BJ (cell line): Measurements from ENCODE around the gene CYTH3. TPM values are rescaled to one million over a fixed set of nuclear protein-coding genes. Genes with fewer than 3 reads are reported as not detected.

Source experiments
- CTCF ChIA-PET: fragments of 350-600 bp; formaldehyde crosslinking; extraction: SDS; loops from one replicate; lab custom pipeline; 2021; ENCODE audit warnings: antibody characterized with exemption, inconsistent platforms; lab: Yijun Ruan, JAX
- POLR2A ChIA-PET: fragments of 300-600 bp; sonication (Branson Sonifier 250); formaldehyde crosslinking; extraction: SDS; loops from one replicate; lab custom pipeline; 2021; ENCODE audit warnings: antibody characterized with exemption; lab: Charles Lee
- DNase-seq: peaks from one replicate; pipeline ENCODE4 v3.0.0-alpha.2; 2011; ENCODE audit warnings: low read depth
- H3K27me3 ChIP-seq: 2 replicates; pipeline ENCODE4 v1.6.0; 2011; ENCODE audit warnings: low read length; ENCODE audit not compliant: control insufficient read depth, insufficient read depth
- H3K36me3 ChIP-seq: 2 replicates; pipeline ENCODE4 v1.5.1; 2011; ENCODE audit warnings: low read length; ENCODE audit not compliant: control insufficient read depth, insufficient read depth
- H3K4me3 ChIP-seq: 2 replicates; pipeline ENCODE4 v1.5.1; 2011; ENCODE audit warnings: low read depth, mild to moderate bottlenecking, control low read depth, low read length
- CTCF ChIP-seq: IDR thresholded peaks from 2 replicates; pipeline ENCODE4 v1.5.1; 2011; ENCODE audit warnings: low read depth, mild to moderate bottlenecking, control low read depth, inconsistent platforms, low read length, moderate library complexity; ENCODE audit not compliant: insufficient read depth
- polyA plus RNA-seq: library from polyadenylated mRNA; depleted of rRNA; stranded (reverse); fragments of >200 nt; gene quantifications from 2 replicates; pipeline ENCODE4 v1.2.3, GENCODE V29; 2011

Gene CYTH3
- polyA plus RNA-seq, 1 experiment: 45.5 TPM

- no peak for DNase-seq
- Histone ChIP-seq H3K36me3 (no peaks in the 10 kb centered on the region), H3K27me3 (no peaks in the 10 kb centered on the region), H3K4me3 (no peak overlapping the region)
- no peak for TF ChIP-seq CTCF
- ChIA-PET POLR2A (interaction anchor here (0.6 kb wide), 1 partner anchor 106 kb away, joined by 3 read pairs; no protein-coding TSS in a partner anchor), CTCF (interaction anchor here (1.6 kb wide), 1 partner anchor 93 kb away, joined by 5 read pairs; no protein-coding TSS in a partner anchor)
Observed at GRCh38 chr7:6252748-6253147, 19.7 kb downstream of the CYTH3 start.

GRCh38 chr7:6252341-6252746, 20.1 kb downstream of the CYTH3 start:
- ChIA-PET POLR2A (interaction anchor here (0.6 kb wide), 2 partner anchors 107 to 234 kb away, joined by 3 read pairs; no protein-coding TSS in a partner anchor), CTCF (interaction anchor here (1.6 kb wide), 1 partner anchor 93 kb away, joined by 5 read pairs; no protein-coding TSS in a partner anchor)
- peak; percentile 72 for DNase-seq
- Histone ChIP-seq H3K4me3 (no peak overlapping the region), H3K27me3 (no peaks in the 10 kb centered on the region), H3K36me3 (no peaks in the 10 kb centered on the region)
- TF ChIP-seq CTCF: no peak

GRCh38 chr7:6251653-6252052, 20.8 kb downstream of the CYTH3 start:
- H3K4me3 ChIP-seq: no peak overlapping the region
- no peaks in the 10 kb centered on the region for H3K27me3 ChIP-seq
- CTCF ChIA-PET: interaction anchor here (1.6 kb wide), 1 partner anchor 92 kb away, joined by 5 read pairs; no protein-coding TSS in a partner anchor
- POLR2A ChIA-PET: interaction anchor here (0.6 kb wide), 1 partner anchor 12 kb away, joined by 17 read pairs; no protein-coding TSS in a partner anchor
- H3K36me3 ChIP-seq: no peaks in the 10 kb centered on the region
- peak; percentile 81 for DNase-seq
- no peak for TF ChIP-seq CTCF

GRCh38 chr7:6250364-6250833, 22.0 kb downstream of the CYTH3 start:
- TF ChIP-seq CTCF: no peak
- Histone ChIP-seq H3K36me3 (no peaks in the 10 kb centered on the region), H3K27me3 (no peaks in the 10 kb centered on the region), H3K4me3 (no peak overlapping the region)
- CTCF ChIA-PET: no interaction called here
- POLR2A ChIA-PET: no interaction called here
- DNase-seq: no peak

- no peak for DNase-seq
- TF ChIP-seq CTCF: no peak
- POLR2A ChIA-PET: no interaction called here
- CTCF ChIA-PET: interaction anchor here (1.2 to 1.5 kb wide), 2 partner anchors 10 to 89 kb away, joined by 3 to 4 read pairs; no protein-coding TSS in a partner anchor
- Histone ChIP-seq H3K36me3 (no peaks in the 10 kb centered on the region), H3K27me3 (no peaks in the 10 kb centered on the region), H3K4me3 (no peak overlapping the region)
Observed at GRCh38 chr7:6249043-6249442, 23.4 kb downstream of the CYTH3 start.
